ENCODE measurements around the gene HRH1.
"Not testable (repeated sequence)": the region's sequence is repeated elsewhere in the genome, so short reads cannot be mapped to it uniquely, and the experiment has no call there.

HRH1 gene

DNA sequence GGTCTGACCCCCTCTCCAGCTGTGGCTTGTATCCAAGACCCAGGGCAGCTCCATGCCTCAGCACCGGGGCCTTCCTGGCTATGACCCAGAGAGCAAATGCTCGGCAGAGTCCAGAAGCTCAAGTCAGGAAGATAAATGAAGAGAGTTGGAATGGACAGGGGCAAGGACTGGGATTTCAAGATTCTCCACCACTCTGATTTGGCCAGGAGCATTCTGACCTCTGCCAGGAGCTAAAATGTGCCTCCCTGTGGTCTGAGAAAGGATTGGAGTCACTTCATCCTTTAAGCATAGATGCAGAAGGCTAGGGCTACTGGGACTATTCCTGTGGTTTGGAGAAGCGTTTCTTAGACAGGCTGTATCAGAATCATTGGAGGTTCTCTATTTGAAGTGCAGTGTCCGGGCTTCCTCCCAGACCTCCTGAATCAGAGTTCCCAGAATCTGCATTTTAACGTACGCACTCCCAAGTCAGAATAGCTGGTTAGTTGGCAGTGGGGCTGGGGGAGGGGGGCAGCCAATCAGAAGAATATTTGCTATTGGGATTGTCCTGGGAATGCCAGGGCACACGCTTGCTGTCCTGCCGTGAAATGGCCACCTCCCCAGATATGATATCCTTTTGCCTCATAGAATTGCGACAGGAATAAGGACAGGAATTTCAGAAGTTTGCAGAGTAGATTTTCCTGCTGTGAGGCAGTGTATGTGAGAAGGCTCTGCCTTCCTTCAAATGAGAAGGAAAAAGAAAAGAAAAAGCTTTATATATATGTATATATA, 57.4 kb downstream of the HRH1 start:
- no peak for FAIRE-seq

DNA sequence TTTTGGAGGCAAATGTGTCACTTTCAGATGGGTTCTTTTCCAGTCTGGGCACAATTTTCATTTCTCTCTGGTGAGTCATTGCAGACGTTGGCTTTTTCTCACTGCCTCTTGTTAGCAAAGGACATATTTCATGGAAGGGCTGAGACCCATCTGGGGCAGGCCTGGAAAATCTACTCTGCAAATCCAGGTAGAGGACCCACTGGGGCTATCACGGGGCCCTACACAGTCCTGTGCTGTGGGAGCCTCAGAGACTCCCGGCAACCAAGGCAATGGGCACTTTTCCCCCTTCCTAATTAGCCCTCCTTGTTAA, 58.0 kb downstream of the HRH1 start:
- FAIRE-seq: no peak

DNA sequence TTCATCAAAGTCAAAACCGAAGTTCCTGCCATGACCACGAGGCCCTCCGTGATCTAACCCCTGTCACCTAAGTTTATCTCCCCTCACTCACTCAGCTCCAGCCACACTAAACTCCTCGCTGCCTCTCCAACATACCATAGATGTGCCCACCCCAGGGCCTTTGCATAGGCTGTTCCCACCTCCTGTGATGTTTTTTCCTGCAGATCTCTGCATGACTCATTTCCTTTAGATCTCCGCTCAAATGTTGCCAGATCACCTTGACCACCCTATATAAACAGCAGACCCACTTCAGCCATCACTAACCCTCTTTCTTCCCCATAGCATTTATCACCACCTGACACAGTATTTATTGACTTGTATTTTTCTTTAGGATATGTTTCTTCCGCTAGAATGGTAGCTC, 58.5 kb downstream of the HRH1 start:
- FAIRE-seq: no peak

DNA sequence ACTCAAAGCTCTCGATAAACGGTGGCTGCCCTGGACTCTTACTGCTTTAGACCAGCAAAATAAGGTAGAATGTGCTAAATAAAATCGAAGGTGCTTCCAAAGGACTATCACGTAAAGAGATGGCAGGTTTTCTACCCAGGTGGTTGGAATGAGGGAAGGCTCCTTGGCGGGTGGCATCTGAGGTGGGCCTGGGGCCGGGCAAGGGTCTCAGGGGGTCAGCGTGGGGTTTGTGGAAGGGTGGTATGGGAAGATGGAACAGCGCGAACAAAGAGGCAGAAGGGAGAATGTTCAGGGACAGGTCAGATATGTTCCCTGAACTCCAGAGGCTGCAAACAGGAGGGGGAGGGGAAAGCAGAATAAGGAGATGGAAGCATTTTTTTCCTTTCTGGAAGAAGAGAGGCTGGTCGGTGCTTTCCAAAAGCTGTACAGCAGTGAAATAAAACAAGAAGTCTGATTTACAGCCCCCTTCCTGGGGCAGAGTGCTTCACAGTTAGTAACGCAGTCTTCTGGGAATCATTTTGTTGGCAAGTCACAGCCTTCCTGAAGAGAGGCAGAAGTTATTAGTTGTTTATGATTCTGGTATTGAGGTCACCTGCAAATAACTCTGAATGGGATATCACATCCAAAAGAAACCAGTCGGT, 59.6 kb downstream of the HRH1 start:
- no peak for FAIRE-seq

DNA sequence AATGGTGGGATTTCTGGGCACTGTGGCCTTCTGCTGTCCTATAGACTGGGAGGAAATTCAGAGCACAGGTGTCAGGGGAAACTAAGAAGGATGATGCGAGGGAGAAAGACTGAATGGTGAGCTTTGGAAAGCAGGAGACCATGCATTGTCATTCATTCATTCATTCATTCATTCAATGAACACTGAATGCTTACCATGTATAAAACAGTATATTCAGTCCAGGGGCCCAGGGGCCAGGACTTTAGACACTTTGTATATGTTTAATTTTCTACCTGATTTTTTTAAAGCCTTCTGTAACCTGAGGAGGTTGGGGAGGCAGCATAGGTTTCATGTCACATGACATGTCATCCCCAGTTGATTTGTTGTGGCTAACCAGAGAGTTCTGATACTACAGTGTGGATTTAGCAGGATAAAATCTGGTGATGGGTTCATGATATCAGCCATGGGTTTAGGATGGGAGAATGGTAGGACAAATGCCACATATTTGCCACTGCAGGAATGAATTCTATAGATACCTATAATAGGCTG, 60.2 kb downstream of the HRH1 start:
- FAIRE-seq: no peak

DNA sequence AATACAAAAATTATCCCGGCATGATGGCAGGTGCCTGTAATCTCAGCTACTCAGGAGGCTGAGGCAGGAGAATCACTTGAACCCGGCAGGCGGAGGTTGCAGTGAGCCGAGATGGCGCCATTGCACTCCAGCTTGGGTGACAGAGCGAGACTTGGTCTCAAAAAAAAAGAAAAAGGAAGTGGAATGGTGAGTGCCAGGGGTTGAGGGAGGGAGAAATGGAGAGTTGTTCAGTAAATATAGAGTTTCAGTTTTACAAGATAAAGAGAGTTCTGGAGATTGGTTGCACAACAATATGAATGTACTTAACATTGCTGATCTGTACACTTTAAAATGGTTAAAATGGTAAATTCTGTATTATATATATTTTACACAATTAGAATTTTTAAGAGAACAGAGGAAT, 63.1 kb downstream of the HRH1 start:
- not testable (repeated sequence) for FAIRE-seq

DNA sequence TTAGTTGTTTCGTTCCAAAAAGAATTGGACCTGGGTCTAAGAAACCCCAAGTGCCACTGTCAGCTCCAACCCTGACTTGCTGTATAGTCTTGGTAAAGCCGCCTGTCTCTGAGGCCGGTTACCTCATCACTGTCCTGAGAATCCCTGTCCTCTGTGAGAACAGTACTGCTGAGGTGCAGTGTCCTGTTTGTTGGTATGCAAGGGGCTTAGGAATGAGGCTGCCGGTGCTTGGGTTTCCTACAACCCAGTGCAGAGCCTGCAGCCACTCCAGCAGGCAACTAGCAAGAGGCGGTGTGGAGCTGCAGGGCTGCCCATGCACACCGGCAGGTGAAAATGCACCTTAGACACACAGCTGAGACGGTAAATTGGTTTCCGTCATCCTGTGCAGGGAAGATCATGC, 65.9 kb downstream of the HRH1 start:
- FAIRE-seq: no peak

DNA sequence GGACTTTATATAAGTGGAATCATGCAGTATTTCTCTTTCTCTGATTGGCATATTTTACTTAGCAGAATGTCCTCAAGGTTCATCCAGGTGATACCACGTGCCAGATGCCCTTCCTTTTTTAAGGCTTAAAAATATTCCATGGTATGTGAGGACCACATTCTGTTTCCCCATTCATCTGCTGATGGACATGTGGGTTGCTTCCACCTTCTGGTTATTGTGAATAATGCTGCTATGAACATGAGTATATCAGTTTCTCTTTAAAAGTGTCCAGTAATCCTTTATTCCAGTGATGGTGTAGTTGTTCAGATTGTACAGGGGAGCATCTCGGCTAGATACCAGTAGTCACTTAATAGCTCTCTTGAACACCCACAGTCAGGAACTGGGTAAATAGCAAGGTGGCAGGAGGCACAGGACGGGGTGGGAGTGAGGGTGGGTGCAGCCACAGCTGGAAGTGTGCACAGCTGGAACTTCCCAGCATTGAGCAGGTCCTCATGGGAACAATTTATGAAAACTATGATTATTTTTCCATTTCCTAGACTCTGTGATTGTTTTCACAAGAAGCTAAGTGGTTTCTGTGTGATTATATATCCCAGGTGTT, 67.6 kb downstream of the HRH1 start:
- no peak for FAIRE-seq

DNA sequence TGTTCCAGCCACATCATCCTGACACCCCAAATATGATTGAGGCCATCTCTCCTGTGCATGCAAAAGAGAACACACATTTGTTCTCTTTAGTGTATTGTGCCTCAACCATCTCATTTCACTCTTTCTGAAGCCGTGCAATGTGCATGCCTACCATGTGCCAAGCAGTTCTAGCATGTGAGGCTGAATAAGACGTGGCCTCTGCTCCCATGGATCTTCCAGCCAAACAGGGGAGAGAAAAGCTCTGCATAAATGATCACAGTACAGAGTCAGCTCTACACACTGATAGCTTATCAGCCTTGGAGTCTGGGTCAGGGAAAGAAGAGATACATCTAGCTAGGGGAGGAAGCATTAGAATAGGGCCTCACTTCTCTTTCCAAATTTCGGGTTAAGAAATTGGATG, 69.7 kb downstream of the HRH1 start:
- no peak for FAIRE-seq

DNA sequence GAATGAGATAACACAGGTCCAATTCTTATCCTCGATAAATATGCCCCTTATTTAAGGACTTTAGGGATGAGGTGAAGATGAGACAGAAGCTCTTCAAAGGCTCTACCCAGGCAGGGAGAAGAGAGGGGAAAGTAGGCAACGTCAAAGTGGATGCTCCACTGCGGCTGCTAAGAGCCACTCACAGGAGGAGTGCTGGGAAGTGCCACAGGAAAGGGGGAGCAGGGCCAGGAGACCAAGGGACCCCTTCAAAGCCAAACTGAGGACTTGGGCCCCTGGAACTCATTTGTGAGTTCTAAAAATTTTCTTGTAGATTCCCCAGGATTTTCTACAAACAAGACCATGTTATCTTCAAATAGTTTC, 70.6 kb downstream of the HRH1 start:
- no peak for FAIRE-seq

DNA sequence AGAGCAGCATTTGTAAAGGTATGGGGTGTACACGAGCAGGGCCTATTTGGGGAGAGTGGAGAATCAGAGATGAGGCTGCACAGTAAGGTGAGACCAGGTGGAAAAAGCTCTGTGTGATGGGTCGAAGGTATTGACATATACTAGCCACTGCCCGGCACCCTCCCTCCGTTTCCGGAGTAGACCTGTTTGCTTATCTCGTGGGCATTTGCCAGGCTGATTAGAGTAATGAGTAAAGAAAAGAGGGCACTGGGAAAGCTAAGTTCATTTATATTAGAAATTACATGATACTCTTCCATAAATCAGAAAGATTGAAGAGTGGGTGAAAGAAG, 71.7 kb downstream of the HRH1 start:
- FAIRE-seq: no peak

DNA sequence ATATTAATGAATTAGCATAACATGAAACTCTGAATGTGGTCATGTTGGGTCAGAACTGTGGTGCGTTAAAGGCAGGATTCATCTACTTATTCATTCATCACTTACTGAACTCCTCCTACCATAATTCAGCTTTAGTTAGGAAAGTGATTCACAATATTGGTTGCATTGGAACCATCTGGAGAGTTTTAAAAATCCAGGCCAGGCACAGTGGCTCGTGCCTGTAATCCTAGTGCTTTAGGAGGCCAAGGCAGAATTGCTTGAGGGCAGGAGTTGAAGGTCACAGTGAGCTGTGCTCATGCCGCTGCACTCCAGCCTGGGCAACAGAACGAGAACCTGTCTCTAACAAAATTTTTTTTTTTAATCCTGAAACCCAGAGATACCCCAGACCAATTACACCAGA, 73.7 kb downstream of the HRH1 start:
- FAIRE-seq: no peak

DNA sequence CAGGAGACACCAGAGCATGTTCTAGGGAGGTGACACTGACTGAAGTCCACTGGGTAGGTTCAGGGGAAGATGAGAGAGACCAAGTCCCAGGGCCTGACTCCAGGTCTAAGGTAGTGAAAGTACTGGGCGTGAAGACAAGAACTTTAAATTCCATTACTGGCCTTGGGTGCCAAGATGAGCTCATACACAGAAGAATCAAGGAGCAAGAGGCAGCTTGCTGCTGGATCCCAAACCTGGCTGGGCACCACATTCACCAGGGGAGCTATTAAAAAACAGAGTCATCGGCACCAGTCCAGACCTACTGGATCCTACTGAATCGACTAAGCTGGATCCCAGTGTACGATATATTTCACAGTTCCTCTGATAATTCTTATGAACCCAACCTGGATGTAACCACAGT, 75.8 kb downstream of the HRH1 start:
- FAIRE-seq: no peak

DNA sequence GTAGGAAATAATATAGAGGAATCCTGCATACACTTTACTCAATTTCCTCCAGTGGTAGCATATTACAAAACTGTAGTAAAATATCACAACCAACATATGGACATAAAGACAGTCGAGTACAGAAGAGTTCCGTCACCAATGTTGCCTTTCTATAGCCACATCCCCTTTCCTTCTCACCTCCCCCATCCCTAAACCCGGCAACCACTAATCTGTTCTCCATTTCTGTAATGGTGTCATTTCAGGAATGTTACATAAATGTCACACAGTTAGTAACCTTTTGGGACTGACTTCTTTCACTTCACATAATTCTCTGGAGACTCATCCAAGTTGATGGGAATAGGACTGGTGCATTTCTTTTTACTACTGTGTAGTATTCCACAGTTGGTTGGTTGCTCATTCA, 76.5 kb downstream of the HRH1 start:
- FAIRE-seq: no peak

DNA sequence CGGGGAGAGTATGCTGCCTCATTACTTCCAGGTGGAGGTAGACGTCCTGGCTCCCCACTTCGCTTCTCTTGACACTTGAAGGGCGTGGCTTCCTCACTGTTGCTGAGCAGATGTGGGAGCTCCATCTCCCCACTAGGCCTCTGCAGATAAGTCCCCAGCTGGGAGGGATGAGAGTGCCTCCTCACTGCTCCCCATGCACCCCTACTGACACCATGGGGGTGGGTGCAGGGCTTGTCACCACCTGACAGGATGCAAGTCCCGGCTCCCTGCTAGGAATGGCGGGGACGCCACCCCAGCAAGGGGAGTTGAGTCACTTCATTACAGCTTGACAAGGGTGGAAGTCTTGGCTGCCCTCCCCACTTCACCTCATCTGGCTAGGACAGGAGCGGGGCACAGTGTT, 81.1 kb downstream of the HRH1 start:
- FAIRE-seq: no peak

DNA sequence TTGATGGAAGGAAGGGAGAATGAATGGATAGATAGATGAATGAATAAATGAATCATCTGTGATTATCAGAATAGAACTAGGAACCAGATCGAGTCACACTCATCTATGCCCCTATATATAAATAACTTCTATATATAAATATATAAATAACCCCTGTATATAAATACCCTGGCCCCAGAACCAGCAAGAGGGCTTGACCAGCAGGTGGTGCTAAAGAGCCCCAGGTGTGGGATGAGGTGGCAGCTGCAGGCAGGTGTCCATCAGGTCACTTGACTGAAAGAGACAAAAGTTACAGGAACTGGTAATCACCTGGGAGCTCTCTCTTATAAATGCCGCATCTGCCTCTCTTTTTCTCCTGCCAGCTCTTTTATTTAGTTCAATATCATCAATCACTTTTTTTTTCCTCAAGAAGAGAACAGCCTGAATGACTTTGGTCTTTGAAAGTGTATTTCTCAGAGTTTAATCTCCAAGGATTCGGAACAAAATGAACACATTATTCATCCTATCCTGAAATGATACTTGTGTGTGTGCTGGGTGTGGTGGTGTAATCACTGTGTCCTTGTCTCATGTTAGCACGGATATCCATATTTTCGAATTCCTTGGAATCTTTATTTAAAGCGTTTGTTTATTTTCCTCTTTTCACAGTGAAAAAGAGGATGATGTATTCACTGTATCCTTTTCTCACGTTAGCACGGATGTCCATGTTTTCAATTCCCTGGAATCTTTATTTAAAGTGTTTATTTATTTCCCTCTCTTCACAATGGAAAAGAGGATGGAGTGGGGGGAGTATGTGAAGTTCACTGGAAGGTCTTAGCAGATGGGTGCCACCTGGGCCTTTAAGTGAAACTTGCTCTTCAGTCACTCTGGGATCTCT, 82.5 kb downstream of the HRH1 start:
- no peak for FAIRE-seq

DNA sequence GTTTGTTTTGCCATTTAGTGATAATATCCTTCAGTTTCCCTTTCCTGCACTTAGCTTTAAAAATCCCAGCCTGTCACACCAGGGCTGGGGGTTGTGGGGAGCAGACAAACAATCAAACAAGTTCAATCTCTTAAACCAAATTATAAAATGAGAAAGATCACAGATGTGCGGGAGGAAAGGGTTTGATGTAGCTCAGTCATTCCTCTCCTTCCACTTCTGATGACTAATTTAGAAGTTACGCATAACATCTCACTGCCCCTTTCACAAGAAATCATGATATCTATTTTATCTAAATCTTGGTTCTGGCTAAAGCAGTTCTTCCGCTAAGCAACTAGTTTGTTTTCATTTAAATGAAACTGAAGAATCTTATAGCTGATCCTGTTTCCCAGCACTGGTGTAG, 83.8 kb downstream of the HRH1 start:
- FAIRE-seq: peak; percentile 74

DNA sequence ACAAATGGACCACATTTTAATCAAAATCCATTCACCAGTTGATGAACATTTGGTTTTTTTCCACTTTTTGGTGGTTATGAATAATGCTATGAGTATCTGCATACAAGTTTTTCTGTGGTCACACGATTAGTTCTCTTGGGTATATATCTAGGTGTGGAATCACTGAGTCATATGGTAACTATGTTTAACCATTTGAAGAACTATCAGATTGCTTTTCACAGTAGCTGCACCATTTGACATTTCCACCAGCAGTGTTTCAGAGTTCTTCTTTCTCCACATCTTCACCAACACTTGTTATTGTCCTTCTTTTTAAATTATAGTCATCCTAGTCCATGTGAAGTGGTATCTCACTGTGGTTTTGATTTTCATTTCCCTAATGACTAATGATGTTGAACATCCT, 84.6 kb downstream of the HRH1 start:
- no peak for FAIRE-seq

DNA sequence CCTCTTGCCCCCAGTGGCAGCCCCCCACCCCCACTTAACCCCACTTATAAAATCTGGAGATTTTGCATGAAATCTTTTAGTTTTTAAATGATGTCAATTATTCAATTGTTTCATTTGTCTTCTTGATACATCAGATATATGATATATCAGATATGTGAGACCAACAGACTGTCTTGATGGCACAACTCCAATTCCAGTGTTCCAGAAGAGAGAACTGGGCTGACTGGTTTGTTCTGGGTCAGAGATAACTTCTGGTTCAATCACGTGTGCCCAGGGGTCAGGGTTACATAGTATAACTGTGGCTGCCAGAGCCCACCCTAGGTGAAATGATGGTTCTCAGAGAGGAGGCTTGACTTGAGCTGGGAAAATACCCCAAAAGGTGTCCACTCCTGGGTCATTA, 85.5 kb downstream of the HRH1 start:
- no peak for FAIRE-seq

DNA sequence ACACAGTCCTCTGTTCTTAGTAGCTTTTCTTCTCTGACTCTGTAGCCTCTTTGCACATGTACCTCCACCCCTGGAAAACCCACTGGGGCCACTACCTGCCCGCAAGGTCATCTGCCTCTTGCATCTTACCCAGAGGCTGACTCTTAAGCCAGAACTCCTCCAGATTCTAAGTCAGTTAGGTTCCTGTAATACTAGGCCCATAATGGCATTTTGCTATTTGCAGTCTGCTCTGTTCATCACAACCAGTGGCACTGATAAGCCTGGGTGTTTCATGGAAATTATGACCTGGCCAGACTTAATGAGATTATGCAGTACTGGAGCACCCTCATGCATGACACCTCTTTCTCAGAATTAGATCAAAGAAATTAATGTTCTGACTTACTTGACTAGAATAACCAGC, 86.2 kb downstream of the HRH1 start:
- FAIRE-seq: no peak

DNA sequence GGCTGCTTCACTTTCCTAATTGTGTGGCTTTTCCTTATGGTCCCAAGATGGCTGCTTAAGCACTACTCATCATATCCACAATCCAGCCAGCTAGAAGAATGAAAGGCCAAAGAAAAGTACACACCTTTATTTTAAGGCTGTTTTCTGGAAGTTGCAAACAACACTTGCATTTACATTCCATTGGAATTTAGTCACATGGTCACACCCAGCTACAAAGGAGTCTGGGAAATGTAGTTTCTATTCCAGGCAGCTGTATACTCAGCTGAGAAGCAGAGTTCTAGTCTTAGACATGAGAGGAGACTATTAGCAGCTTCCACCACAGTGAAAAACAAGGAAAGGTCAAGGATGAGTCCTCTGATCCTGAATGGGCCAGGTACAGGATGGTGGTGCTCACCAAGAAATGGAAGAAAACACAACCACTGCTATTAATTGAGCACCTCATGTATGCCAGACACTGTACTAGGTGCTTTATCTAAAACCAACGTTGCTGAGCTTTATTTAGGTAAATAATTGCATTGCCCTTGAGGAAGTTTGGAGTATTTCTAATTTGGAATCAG, 89.9 kb downstream of the HRH1 start:
- FAIRE-seq: no peak

DNA sequence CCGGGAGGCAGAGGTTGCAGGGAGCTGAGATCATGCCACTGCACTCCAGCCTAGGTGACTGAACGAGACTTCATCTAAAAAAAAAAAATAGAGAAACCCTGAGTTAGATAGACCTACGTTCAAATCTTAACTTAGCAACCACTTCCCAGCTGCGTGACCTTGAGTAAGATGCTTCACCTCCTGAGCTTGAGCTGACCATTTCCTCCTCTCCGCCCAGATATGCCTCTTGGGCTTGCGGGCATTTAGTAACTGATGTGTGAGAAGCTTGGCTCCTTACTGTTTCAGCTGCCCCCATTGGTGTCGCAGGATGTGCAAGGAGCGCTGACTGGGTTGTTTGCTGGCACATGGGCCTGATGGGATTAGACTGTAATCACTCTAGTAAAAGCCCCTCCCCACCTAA, 91.0 kb downstream of the HRH1 start:
- FAIRE-seq: no peak

Data from endometrium (tissue), 2 donors.